Activated T-cell treated with anti-CD3 and anti-CD28 coated beads, Interleukin-2, amount 50 U/mL, for 4 hours (primary cell): Measurements from ENCODE around the gene SCP2D1. TPM values are rescaled to one million over a fixed set of nuclear protein-coding genes. Genes with fewer than 3 reads are reported as not detected.
"Not testable (repeated sequence)": the region's sequence is repeated elsewhere in the genome, so short reads cannot be mapped to it uniquely, and the experiment has no call there.

Experiments used
- ATAC-seq, 2 donors: fragments of 200-7000 bp; cut with Tn5 transposase; one replicate each; pipeline ENCODE4 v1.10.0; 2021
- DNase-seq: peaks from one replicate; pipeline ENCODE4 v3.0.0-alpha.2; 2020
- H3K27me3 Mint-ChIP-seq: one replicate; pipeline ENCODE4 v1.8.0; 2021; ENCODE audit warnings: low read depth, mixed read lengths
- H3K36me3 Mint-ChIP-seq: one replicate; pipeline ENCODE4 v1.8.0; 2022; ENCODE audit warnings: mixed read lengths; ENCODE audit not compliant: insufficient read depth
- H3K4me1 Mint-ChIP-seq: one replicate; pipeline ENCODE4 v1.8.0; 2021; ENCODE audit warnings: low read depth, mixed read lengths
- H3K4me3 Mint-ChIP-seq: one replicate; pipeline ENCODE4 v1.8.0; 2021; ENCODE audit warnings: mild to moderate bottlenecking, moderate library complexity, mixed read lengths
- H3K9me3 Mint-ChIP-seq: one replicate; pipeline ENCODE4 v1.8.0; 2021; ENCODE audit warnings: mixed read lengths
- total RNA-seq, 3 donors: library from RNA; stranded (reverse); gene quantifications; one replicate each; pipeline ENCODE4 v1.2.1, GENCODE V29; 2021

The SCP2D1 gene
- not detected for total RNA-seq

DNA sequence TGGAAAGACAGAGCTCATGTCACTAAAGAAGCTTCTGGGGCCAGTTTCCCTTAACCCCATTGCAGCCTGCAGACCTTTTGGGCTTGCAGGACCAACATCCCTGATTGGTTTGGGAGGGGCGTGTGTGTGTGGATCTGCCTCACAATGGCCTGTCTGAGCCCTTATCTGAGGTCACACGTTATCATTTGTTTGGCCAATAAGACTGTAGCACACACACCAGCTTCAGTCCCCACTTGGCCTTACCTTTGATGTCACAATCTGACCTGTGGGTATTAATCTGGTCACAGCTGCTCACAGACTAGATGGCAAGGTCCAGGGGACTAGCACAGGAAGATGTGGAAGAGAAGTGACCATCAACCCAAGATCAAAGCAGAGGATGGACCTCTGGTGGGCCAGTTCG lies at the start of gene SCP2D1:
Gene SCP2D1 (plus strand): TSS at position 301 of the 400 bp plus-strand sequence. CDS start 33 bp downstream, at position 334.
- Mint-ChIP-seq H3K27me3 (peaks cover 4% of the 10 kb centered on the region), H3K4me3 (no peak within 1 kb of the TSS), H3K4me1 (no peaks in the 10 kb centered on the region), H3K9me3 (no peaks in the 10 kb centered on the region), H3K36me3 (no peaks in the 10 kb centered on the region)
- ATAC-seq (no peak), DNase-seq (no peak)

DNA sequence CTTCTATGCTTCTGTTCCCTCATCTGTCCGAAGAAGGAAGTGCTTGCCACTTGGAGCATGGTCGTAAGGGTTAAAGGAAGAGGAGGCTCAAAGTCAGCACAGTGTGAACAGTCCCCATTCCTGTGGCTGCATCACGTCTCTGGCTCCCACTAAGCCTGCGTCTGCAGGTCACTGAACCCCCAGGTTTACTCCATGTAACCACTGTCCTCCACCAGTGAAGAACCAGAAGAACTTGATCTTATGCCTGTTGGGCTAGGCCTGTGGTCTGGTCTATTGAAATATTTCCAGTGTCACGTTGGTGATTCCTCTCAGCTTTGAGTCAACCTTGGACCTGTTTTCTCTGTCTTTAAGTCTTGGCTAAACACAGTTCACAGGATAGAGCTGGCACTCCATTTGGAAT lies 45.9 kb upstream of the SCP2D1 start:
- H3K4me1 Mint-ChIP-seq = no peaks in the 10 kb centered on the region
- no peaks in the 10 kb centered on the region for H3K9me3 Mint-ChIP-seq
- no peaks in the 10 kb centered on the region for H3K27me3 Mint-ChIP-seq
- no peak overlapping the region for H3K4me3 Mint-ChIP-seq
- no peak for ATAC-seq
- no peak for DNase-seq
- peaks cover 23% of the 10 kb centered on the region for H3K36me3 Mint-ChIP-seq

DNA sequence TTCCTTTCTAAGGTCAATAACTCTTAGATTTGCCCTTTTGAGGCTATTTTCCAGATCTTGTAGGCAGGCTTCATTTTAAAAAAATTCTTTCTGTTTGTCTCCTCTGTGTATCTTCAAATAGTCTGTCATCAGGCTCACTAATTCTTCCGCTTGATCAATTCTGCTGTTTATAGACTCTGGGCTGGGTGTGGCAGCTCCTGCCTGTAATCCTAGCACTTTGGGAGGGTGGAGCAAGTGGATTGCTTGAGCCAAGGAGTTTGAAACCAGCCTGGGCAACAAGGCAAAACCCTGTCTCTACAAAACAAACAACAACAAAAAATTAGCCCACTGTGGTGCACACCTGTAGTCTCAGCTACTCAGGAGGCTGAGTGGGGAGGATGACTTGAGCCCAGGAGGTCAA lies 40.0 kb upstream of the SCP2D1 start:
- Mint-ChIP-seq H3K36me3 (no peaks in the 10 kb centered on the region), H3K9me3 (no peaks in the 10 kb centered on the region), H3K27me3 (peaks cover 7% of the 10 kb centered on the region), H3K4me3 (no peak overlapping the region), H3K4me1 (no peaks in the 10 kb centered on the region)
- ATAC-seq (no peak), DNase-seq (no peak)

DNA sequence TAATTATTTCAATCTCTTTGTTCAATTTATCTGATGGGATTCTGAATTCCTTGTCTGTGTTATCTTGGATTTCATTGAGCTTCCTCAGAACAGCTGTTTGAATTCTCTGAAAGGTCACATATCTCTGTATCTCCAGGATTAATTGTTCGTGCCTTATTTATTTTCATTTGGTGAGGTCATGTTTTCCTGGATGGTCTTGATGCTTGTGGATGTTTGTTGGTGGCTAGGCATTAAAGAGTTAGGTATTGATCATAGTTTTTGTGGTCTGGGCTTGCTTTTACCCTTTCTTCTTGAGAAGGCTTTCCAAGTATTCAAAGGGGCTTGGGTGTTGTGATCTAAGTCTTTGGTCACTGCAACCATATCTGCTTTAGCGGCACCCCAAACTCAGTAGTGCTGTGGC lies 39.4 kb upstream of the SCP2D1 start:
- peaks cover 7% of the 10 kb centered on the region for H3K27me3 Mint-ChIP-seq
- no peaks in the 10 kb centered on the region for H3K9me3 Mint-ChIP-seq
- no peaks in the 10 kb centered on the region for H3K4me1 Mint-ChIP-seq
- H3K4me3 Mint-ChIP-seq = no peak overlapping the region
- H3K36me3 Mint-ChIP-seq = no peaks in the 10 kb centered on the region
- ATAC-seq = no peak
- DNase-seq = no peak

DNA sequence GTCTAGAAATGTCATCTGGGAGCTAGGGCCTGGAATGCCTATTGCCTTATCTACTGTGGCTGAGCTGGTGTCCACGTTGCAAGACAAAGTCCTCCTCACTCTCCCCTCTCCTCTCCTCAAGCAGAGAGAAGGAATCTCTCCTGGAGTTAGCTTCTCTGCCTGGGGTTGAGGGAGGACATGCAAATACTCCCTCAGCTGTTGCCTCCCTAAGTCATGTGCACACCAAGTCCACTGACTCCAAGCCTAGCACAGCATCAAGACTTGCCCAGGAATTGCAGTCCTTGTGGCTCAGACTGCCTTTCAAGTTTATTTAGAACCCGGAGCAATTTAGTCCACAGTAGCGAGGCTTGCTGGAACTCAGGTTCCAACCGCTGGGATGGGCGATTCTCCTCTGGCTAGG lies 38.0 kb upstream of the SCP2D1 start:
- H3K9me3 Mint-ChIP-seq = no peaks in the 10 kb centered on the region
- H3K27me3 Mint-ChIP-seq = peaks cover 7% of the 10 kb centered on the region
- ATAC-seq (no peak), DNase-seq (no peak)
- no peaks in the 10 kb centered on the region for H3K4me1 Mint-ChIP-seq
- no peak overlapping the region for H3K4me3 Mint-ChIP-seq
- H3K36me3 Mint-ChIP-seq = no peaks in the 10 kb centered on the region

DNA sequence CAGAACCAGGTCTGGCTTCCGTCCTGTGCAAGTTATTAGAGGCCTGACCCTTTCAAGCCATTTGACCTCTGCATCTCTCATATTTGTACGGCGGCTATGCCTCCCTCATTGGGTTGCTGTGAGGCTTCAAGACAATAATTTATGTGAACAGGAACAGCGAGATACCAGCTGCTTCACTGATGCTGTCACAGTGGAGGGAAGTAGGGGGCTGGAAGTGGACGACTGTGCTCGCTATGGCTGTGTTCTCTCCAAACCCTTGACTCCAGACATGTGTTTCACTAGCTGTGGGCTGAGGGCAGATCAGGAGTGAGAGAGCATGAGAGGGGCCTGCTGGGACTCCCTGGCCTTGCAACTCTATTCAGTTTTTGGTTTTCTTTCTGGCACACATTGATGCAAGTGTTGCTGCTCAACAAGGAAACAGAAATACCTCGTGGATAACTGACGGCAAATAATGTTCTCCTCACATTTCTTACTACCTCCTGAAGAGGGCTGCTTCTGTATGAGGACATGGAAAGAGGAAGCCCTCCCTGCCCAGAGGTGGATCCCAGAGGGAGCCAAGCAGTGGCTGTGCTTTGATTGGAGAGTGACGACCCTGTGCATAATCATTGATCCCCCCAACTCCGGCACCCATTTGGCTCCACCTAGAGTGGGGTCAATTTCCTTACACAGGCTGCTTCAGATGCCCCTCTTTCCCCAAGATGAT lies 34.7 kb upstream of the SCP2D1 start:
- no peaks in the 10 kb centered on the region for H3K9me3 Mint-ChIP-seq
- no peaks in the 10 kb centered on the region for H3K36me3 Mint-ChIP-seq
- H3K4me3 Mint-ChIP-seq = no peak overlapping the region
- H3K4me1 Mint-ChIP-seq = no peaks in the 10 kb centered on the region
- ATAC-seq = no peak
- no peak for DNase-seq
- peaks cover 7% of the 10 kb centered on the region for H3K27me3 Mint-ChIP-seq

DNA sequence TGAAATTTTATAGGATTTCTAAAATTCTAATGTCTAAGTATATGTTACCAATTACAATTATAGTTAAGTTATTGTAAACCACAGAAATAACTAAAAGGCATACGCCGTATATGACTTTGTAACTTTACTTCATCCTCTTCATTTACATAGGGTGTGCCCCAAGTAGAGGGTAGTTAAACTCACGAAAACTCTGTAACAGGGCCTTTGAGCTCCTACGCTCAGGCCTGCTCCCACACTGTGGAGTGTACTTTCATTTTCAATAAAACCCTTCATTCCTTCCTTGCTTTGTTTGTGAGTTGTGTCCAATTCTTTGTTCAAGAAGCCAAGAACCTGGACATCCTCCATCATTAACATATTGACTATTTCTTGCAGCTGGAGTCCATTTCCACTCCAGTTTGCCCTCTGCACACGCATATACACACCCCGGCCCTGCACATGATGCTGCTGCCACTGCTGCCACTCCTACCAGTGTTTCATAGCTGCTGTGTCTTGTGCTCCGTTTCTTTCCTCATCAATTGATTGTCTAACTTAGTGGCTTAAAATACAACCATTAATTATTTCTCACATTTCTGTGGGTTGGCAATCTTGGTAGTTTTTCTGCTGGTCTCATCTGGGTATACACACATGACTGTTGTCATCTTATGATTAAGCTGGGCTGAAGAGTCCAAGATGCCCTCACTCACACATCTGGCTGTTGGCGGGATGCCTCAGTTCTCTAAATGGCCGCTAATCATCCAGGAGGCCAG lies 33.0 kb upstream of the SCP2D1 start:
- DNase-seq (no peak), ATAC-seq (no peak)
- no peak overlapping the region for H3K4me3 Mint-ChIP-seq
- no peaks in the 10 kb centered on the region for H3K36me3 Mint-ChIP-seq
- H3K27me3 Mint-ChIP-seq = peaks cover 5% of the 10 kb centered on the region
- H3K9me3 Mint-ChIP-seq = no peaks in the 10 kb centered on the region
- no peaks in the 10 kb centered on the region for H3K4me1 Mint-ChIP-seq

DNA sequence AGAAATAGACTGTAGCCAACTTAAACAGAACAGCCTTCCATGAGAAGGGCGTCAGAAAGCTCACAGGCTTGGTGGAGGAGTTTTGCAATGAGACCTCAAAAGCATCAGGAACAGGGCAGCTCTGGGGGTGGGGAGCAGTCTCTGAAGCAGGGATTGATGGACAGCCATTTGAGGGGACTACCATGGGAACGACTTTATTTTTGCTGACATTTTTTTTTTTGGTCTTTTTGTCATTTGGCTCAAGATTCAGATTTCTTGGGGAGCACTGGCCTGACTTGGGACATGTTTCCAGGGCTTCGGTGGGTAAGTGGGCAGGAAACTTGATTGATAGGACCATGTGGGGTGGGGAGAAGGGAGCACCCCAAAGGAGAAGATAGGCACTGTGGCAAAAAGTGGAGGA lies 32.1 kb upstream of the SCP2D1 start:
- Mint-ChIP-seq H3K4me3 (no peak overlapping the region), H3K27me3 (peaks cover 9% of the 10 kb centered on the region), H3K9me3 (no peaks in the 10 kb centered on the region), H3K4me1 (no peaks in the 10 kb centered on the region), H3K36me3 (no peaks in the 10 kb centered on the region)
- no peak for DNase-seq
- ATAC-seq = no peak

DNA sequence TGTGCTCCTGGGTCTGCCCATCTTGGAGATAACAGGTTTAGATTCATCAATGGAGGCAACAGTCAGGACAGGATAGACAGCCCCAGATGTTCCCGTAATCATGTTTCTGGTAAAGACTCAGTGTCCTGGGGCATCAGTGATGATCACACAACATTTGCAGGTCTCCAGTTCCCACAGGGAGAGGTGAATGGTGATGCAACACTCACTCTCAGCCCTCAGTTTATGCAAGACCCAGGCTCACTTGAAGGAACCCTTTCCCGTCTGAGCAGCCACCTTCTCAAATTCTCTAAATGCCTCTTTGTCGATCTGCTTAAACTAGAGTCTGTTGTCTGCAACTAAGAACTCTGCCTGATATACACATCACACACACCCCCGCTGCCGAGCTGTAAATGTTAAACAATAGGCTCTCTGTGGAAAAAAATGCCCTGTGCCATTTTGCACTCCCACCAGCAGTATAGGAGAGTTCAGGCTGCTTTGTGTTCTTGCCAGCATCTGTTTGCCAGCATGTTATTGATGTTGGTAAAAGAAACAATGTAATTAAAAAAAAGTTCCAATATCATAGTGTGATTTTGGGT lies 30.1 kb upstream of the SCP2D1 start:
- Mint-ChIP-seq H3K27me3 (peaks cover 20% of the 10 kb centered on the region), H3K4me1 (no peaks in the 10 kb centered on the region), H3K4me3 (no peak overlapping the region), H3K9me3 (peaks cover 6% of the 10 kb centered on the region), H3K36me3 (peaks cover 2% of the 10 kb centered on the region)
- DNase-seq = no peak
- no peak for ATAC-seq

DNA sequence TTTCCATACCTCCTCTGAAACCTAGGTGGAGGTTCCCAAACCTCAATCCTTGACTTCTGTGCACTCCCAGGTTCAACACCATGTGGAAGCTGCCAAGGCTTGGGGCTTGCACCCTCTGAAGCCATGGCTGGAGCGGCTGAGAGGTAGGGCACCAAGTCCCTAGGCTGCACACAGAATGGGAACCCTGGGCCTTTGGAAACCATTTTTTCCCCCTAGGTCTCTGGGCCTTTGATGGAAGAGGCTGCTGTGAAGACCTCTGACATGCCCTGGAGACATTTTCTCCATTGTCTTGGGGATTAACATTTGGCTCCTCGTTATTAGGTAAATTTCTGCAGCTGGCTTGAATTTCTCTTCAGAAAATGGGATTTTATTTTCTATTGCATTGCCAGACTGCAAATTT lies 26.5 kb upstream of the SCP2D1 start:
- not testable (repeated sequence) for H3K9me3 Mint-ChIP-seq, H3K4me1 Mint-ChIP-seq, ATAC-seq, DNase-seq, H3K36me3 Mint-ChIP-seq, H3K4me3 Mint-ChIP-seq
- H3K27me3 Mint-ChIP-seq = peaks cover 31% of the 10 kb centered on the region

DNA sequence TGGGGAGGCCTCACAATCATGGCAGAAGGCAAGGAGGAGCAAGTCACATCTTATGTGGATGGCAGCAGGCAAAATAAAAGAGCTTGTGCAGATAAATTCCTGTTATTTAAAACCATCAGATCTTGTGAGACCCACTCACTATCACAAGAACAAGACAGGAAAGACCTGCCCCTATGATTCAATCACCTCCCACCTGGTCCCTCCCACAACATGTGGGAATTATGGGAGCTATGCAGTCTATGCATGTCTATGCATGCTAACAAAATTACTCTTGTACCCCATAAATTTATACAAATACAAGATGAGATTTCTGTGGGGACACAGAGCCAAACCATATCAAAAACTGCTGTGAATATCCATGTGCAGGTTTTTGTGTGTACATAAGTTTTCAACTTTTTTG lies 25.6 kb upstream of the SCP2D1 start:
- Mint-ChIP-seq H3K36me3 (peaks cover 2% of the 10 kb centered on the region), H3K4me1 (no peaks in the 10 kb centered on the region), H3K27me3 (peaks cover 35% of the 10 kb centered on the region), H3K4me3 (no peak overlapping the region), H3K9me3 (peaks cover 8% of the 10 kb centered on the region)
- DNase-seq (no peak), ATAC-seq (no peak)

DNA sequence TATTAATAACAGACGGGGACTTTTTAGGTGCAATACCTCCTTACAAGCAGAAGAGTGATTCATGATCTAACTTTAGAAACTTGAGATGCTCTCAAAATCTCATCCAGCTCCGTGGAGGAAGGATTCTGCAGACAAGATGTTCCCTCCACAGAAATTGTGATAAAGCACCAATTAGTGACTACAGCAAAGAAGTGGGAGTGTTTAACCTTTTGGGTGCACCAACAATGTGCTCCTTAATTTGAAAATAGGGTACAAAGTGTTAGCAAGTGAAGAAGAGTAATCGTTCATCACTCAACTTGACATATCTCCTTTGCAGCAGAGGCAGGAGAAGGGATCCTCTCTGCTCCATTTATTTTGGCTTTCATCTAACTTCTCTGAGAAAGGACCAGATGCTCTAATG lies 22.8 kb upstream of the SCP2D1 start:
- Mint-ChIP-seq H3K4me1 (peaks cover 15% of the 10 kb centered on the region), H3K36me3 (peaks cover 2% of the 10 kb centered on the region), H3K27me3 (peaks cover 28% of the 10 kb centered on the region), H3K9me3 (peaks cover 8% of the 10 kb centered on the region), H3K4me3 (no peak overlapping the region)
- DNase-seq = no peak
- no peak for ATAC-seq

DNA sequence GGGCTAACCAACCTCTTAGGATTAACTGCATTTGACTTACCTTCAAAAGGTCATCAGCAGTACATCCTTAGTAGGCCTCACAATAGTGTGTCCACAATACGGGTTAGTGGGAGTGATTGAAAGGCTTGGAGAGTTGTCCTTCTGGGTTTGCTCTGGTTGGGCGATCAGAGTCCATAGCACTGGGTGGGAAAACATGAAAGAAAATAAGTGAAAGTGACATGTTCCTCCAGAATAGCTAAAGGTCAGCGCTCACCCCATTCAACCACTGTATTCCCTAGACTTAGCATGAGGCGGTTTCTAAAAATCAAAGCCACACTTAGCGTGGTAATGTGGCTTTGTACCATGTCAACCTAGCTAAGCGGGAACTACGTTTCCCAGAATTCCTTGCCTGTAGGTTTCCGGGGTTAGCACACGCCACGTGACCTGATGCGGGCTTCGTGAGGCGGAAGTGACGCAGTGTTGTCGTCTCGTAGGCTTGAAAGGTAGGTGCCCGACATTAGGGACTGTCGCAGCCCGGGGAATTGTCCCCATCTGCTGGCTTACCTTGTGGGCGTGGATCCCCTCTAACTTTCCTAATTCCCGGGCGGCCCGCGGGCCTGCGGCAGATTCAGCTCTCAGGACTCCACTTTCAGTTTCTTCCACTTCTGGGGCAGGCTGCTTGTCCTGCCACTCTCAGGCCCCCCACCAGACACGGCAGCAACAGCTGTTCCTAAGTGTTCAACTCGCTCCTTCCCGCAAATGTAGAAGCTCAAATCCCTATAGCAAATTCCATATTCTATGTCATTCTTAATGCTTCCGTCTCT lies 19.8 kb upstream of the SCP2D1 start:
- H3K4me1 Mint-ChIP-seq = peaks cover 15% of the 10 kb centered on the region
- H3K4me3 Mint-ChIP-seq = peak overlapping the region; percentile 93
- H3K36me3 Mint-ChIP-seq = peaks cover 2% of the 10 kb centered on the region
- H3K9me3 Mint-ChIP-seq = peaks cover 8% of the 10 kb centered on the region
- ATAC-seq (peak; percentile 97), DNase-seq (peak; percentile 79)
- H3K27me3 Mint-ChIP-seq = peaks cover 17% of the 10 kb centered on the region

DNA sequence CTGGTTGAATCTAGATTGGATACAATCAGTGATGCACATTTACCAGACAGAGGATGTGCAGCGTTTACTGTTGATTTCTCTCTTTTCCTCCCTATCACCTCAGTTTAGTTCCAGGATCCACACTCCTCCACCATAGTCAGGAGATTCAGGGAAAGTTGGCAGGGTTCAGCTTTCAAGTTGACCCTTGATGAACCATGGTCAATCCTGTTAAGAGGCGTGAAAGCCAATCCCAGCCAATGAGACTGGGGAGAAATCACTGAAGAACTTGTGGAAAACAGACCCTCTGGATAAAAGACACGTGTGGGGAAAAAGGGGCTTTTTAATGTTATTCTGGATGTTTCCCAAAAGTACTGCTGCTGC lies 19.2 kb upstream of the SCP2D1 start:
- Mint-ChIP-seq H3K36me3 (peaks cover 2% of the 10 kb centered on the region), H3K27me3 (peaks cover 16% of the 10 kb centered on the region), H3K4me3 (peak overlapping the region; percentile 93), H3K9me3 (peaks cover 8% of the 10 kb centered on the region), H3K4me1 (peaks cover 15% of the 10 kb centered on the region)
- ATAC-seq (no peak), DNase-seq (no peak)
